ENCODE data around the gene ACTG2.
"Not testable (repeated sequence)": the region's sequence is repeated elsewhere in the genome, so short reads cannot be mapped to it uniquely, and the experiment has no call there.

Gene ACTG2

DNA sequence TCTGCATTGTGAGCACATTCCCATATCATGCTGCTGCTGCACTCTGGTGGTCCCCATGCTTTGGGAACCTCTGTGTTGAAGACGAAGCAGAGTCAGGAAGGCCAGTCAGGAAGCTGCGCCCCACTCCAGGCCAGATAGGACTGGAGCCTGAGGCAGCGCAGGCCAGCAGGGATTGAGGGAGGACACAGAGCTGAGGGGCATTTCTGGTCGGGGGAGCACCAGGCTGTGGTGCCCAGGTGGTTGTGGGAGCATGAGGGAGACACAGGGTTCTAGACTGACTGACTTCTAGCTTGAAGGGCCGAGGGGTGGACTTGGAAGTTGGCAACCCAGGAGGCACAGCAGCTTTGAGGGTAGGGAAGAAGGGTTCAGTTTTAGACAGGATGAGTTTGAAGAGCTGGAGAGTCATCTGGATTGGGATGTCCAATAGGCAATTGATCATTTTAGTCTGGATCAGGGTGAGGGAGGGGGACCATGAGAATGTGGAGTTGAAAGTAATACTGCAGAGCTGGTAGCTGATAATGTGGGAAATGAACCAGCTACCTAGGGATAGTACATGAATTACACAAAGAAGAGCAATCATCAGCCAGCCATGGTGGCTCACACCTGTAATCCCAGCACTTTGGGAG is 1.4 kb upstream of the ACTG2 start:
- FAIRE-seq (no peak), DNase-seq (ENCODE audit: insufficient read length, low spot score) (no peak)

DNA sequence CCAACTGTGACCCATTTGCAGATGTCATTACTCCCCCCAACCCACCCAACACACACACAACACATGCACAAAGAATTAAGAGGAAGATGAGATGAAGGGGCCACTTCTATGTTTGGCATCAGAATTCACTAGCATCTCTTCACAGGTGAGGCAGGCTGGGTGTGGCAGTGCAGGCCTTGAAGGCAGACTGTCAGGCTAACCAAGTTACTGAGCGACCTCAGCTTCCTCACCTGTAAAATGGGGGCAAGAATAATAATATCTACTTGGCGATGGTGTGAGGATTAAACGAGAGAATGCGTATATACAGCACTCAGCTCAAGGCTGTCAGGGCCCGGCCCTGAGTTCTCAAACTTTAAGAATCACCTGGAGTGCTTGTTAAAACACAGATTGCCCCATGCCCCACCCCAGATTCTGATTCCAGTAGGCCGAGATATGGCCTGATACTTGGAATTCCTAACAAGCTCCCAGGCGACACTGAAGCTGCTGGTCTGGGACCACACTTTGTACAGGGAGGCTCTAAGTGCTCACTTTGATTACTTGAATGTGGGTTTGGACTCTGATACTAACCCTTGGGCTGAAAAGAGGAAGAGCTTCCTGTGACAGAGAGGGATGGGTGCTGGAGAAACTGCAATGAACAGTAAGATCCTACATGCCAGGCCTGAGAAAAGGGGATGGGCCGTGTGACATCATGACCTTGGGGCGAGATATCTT is 1.1 kb downstream of the ACTG2 start:
- DNase-seq (ENCODE audit: insufficient read length, low spot score) (no peak), FAIRE-seq (no peak)

DNA sequence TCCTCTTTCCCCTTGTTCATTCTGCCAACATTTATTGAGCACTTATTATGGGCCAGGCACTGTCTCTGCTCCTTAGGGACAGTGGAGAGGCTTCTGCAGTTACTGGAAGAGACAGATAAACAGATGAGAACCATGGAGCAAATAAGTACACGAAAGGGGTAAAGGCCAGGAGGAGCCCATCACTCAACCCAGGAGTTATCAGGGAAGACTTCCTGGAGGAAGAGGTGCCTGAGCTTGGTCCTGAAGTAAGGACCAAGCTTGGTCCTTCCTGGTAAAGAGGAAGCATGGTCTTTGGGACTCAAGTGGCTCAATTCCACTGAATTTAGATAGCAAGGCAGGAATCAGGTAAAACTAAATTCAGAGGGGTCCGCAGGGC is 1.7 kb downstream of the ACTG2 start:
- FAIRE-seq (no peak), DNase-seq (ENCODE audit: insufficient read length, low spot score) (no peak)

- no peak for FAIRE-seq
- DNase-seq (ENCODE audit: insufficient read length, low spot score), result no peak
These were observed 2.1 kb downstream of the ACTG2 start for GRCh38 chr2:73894877-73895276.

DNA sequence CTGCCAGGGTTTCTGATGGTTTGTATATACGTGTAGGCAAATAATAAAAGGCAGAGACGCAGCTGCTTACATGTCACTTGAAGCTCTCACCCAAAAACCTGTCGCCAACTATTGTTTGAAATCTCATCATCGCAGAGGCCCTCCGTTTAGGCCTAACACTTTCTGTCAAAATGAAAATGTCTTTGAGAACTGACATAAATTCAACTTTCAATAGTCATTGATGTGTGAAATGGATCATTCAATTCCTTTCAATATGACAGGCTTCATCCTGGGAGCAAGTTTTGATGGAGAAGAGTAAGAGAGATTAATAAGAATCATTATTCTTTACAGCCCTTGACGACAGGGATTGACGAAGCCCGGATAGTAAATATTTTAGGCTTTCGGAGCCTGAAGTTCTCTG is 2.7 kb downstream of the ACTG2 start:
- DNase-seq (ENCODE audit: insufficient read length, low spot score), result no peak
- FAIRE-seq, result no peak

- FAIRE-seq, result no peak
- no peak for DNase-seq (ENCODE audit: insufficient read length, low spot score)
These were observed 3.8 kb downstream of the ACTG2 start for GRCh38 chr2:73896362-73897239.

DNA sequence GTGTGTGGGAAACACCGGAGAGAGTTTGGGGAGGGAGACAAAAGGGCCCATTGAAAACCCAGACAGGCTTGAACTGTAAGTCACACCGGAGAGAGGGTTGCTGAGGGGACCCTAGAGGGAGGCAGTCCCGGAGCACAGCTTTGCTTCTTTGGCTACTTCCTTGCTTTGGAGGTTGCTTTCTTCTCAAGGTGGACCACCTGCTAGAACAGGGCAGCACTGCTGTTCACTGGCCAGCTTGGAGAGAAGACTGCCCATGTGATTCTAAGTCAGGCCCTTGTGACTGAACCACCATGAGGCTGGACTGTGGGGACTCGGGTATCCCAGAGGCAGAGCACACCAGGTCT is 4.4 kb downstream of the ACTG2 start:
- no peak for FAIRE-seq
- DNase-seq (ENCODE audit: insufficient read length, low spot score), result no peak

GRCh38 chr2:73897934-73898333 is 5.1 kb downstream of the ACTG2 start:
- no peak for DNase-seq (ENCODE audit: insufficient read length, low spot score)
- FAIRE-seq, result no peak

DNA sequence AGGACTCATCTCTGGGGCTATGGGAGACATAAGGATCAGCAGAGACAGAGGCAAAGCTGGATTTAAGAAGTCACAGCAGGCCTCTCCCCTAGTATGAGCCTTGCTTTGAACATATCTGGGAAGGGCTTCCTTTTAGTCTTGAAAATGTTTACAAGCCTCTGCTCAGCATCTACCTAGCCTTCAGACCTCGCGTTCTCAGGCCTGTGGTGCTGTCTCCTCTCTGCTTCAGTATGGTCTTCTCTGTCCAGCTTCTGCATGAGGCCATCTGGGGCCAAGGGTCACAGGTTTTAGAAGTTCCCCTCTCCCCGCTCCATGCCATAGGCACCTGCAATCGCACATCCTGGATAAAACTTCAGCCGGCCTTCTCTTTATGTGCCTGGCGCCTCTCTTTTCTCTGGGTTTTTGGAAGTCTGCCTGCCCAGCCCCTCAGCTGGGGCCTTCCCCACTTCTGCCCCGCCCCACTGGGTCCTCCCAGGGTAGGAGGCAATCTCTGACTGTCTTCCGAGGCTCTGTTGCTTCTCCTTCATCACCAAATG is 7.1 kb downstream of the ACTG2 start:
- DNase-seq (ENCODE audit: insufficient read length, low spot score) (no peak), FAIRE-seq (no peak)

- FAIRE-seq, result no peak
- no peak for DNase-seq (ENCODE audit: insufficient read length, low spot score)
These were observed 8.3 kb downstream of the ACTG2 start for GRCh38 chr2:73901143-73901542.

GRCh38 chr2:73902284-73902683 is 9.5 kb downstream of the ACTG2 start:
- DNase-seq (ENCODE audit: insufficient read length, low spot score) (no peak), FAIRE-seq (no peak)

DNA sequence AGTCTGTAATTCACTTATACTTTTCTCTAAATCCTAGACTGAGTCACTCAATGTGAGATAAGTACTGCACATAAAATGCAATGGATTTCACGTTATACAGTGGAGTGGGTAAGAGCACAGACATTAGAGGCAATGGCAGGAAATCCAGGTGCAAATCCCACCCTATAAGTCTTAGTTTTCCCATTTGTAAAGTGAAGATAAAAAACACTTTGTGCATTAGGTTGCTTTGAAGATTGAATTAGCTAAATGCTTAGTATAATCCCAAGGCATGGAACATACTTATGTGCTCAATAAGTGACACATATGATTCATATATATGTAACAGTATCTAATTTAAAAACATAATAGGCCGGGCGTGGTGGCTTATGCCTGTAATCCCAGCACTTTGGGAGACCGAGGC is 10.5 kb downstream of the ACTG2 start:
- no peak for FAIRE-seq

GRCh38 chr2:73903949-73904613 is 11.3 kb downstream of the ACTG2 start:
- FAIRE-seq; DNase-seq (ENCODE audit: insufficient read length, low spot score): not testable (repeated sequence)

More for the DNA sequence above, 10.5 kb downstream of the ACTG2 start:
- DNase-seq (ENCODE audit: insufficient read length, low spot score), result no peak

DNA sequence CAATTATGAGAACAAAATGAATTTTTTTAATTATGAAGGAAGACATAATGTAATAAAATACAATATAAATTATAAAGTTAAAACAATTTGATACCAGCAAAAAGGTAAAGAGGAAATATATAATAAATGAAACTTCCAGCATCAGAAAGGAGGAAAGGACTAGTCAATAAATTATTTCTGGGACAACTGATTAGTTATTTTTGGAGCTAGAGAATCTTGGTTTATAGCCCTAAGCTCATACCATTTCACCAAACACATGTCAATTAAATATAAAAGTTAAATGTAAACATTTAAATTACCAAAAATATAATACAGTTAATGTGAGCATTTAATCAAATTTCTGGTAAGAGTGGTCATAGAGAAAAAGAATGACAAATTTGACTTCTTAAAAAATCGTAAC is 12.1 kb downstream of the ACTG2 start:
- FAIRE-seq (no peak), DNase-seq (ENCODE audit: insufficient read length, low spot score) (no peak)

GRCh38 chr2:73906847-73907505 is 14.2 kb downstream of the ACTG2 start:
- FAIRE-seq, result no peak
- no peak for DNase-seq (ENCODE audit: insufficient read length, low spot score)

GRCh38 chr2:73907840-73908452 is 15.1 kb downstream of the ACTG2 start:
- no peak for FAIRE-seq
- DNase-seq (ENCODE audit: insufficient read length, low spot score), result peak; percentile 26

DNA sequence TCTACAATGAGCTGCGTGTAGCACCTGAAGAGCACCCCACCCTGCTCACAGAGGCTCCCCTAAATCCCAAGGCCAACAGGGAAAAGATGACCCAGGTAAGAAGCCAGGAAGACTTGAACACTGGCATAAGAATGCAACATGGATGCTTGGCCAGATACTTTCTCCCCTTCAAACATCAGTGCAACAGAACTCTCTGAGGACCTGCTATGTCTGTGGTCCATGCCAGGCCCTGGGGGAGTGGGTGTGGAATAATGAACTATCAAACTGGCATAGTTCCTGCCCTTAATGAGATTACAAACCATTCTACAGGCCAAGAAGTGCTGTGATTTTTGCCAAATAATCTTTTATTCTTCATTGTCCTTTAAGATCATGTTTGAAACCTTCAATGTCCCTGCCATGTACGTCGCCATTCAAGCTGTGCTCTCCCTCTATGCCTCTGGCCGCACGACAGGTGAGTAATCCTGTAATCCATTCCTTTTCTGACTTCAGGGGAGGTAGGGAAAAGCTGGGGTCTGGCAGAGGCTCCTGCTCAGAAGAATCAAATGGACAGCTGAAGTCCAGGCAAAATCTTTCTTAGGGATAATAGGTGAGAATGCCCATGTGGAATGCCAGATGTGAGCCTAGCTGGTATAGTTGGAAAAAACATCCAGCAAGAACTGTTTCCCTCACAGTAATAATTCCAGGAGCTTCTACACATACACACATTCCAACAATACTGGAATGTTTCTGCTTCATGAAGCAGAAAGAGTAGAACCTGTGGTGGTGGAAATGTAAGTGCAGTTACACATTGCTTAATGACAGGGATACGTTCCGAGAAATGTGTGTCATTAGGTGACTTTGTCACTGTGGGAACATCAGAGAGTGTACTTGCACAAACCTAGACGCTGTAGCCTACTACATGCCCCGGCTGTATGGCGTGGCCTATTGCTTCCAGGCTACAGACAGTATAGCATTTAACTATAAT is 16.2 kb downstream of the ACTG2 start:
- FAIRE-seq (no peak), DNase-seq (ENCODE audit: insufficient read length, low spot score) (no peak)

DNA sequence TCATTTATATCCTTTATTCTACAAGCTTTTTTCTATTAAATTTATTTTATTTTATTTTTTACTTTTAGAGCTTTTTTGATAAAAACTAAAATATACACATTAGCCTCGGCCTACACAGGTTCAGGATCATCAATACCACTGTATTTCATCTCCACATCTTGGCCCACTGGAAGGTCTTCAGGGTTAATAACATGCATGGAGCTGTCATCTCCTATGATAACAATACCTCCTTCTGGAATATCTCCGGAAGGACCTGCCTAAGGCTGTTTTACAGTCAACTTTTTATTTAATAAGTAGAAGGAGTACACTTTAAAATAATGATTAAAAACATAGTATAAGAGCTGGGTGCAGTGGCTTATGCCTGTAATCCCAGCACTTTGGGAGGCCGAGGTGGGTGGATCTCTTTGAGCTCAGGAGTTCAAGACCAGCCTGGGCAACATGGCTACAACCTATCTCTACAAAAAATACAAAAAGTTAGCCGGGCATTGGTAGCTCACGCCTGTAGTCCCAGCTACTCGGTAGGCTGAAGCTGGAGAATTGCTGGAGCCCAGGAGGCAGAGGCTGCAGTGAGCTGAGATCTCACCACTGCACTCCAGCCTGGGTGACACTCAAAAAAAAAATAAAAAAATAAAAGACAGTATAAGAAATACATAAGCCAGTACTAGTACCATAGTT is 18.2 kb downstream of the ACTG2 start:
- DNase-seq (ENCODE audit: insufficient read length, low spot score), result no peak
- no peak for FAIRE-seq

Data from HTR-8/SVneo (cell line).